SK-N-MC (cell line): ENCODE results near the gene PLOD2.

Source experiments
- DNase-seq: peaks from one replicate; pipeline ENCODE4 v3.0.0-alpha.2; 2011; ENCODE audit warnings: low read depth, low spot score
- H3K27ac ChIP-seq: fragments of 200-600 bp; sonication (generic); 2 replicates; pipeline ENCODE4 v1.5.1; 2016; ENCODE audit warnings: mixed run types
- H3K36me3 ChIP-seq: fragments of 200-600 bp; sonication (generic); 2 replicates; pipeline ENCODE4 v1.6.1; 2017; ENCODE audit warnings: antibody characterized with exemption, low read length, mixed read lengths; ENCODE audit not compliant: insufficient read depth
- H3K4me3 ChIP-seq: fragments of 200-600 bp; sonication (generic); 2 replicates; pipeline ENCODE4 v1.5.1; 2016
- H3K9ac ChIP-seq: fragments of 200-600 bp; sonication (generic); 2 replicates; pipeline ENCODE4 v1.8.0; 2017; ENCODE audit warnings: mixed run types, mixed read lengths; ENCODE audit not compliant: insufficient read length
- H3K9me3 ChIP-seq: fragments of 200-600 bp; sonication (generic); 2 replicates; pipeline ENCODE4 v1.6.1; 2017; ENCODE audit warnings: low read depth, mild to moderate bottlenecking, antibody characterized with exemption, low read length, moderate library complexity, mixed read lengths
- EZH2 ChIP-seq: fragments of 200-600 bp; sonication (generic); IDR thresholded peaks from one replicate; pipeline ENCODE4 v1.6.1; 2017; ENCODE audit warnings: antibody characterized with exemption
- FOXP2 ChIP-seq: optimal IDR thresholded peaks from 2 replicates; pipeline ENCODE3; 2011; ENCODE audit warnings: mild to moderate bottlenecking, moderate library complexity; ENCODE audit not compliant: insufficient read depth; ENCODE audit errors: extremely low read length, control extremely low read depth
- POLR2AphosphoS5 ChIP-seq: IDR thresholded peaks from 2 replicates; pipeline ENCODE4 v1.6.1; 2012; ENCODE audit warnings: mild to moderate bottlenecking, low read depth, low read length, borderline replicate concordance

Gene PLOD2

DNA sequence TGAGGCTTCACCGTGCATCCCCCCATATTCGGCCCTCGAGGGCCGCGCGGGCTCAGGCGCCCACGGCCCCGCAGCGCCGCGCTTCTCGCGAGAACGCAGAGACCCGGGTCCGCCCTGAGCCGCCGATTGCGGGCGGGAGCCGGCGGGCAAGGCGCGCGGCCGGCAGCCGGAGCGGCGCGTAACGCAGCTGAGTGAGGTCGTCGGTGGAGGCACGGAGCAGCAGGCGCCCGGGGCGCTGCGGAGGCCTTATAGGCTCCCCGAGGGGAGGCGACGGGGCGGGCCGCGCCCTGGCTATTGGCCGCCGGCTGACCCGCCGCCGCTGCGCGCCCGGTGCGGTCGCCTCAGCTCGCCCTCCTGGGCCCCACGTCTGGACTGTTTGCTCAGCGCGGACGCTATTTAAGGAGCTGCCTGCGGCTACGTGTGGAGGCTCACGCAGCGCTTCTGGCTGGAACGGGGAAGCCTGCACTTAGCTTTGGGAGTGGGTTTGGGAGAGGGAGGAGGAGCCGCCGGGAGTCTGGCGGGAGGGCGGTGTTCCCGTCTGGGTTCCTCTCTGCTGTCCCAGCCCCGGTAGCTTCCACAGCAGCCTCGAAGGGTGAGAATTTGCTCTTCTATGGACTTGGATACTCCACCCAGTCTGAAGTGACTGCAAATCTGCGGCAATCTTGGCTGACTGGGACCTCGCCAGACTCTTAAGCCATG, at the start of gene PLOD2:
Gene PLOD2 (minus strand): TSS at position 221 of the 699 bp plus-strand sequence. CDS start 195 bp downstream, at position 26.
- TF ChIP-seq EZH2 (no peak), POLR2AphosphoS5 (peak; percentile 71), FOXP2 (peak; percentile 58)
- H3K9me3 ChIP-seq, result no peaks in the 10 kb centered on the region
- H3K27ac ChIP-seq, result peak within 1 kb of the TSS; percentile 77
- H3K9ac ChIP-seq, result peak within 1 kb of the TSS; percentile 88
- H3K36me3 ChIP-seq, result no peaks in the 10 kb centered on the region
- H3K4me3 ChIP-seq, result peak within 1 kb of the TSS; percentile 92
- no peak for DNase-seq

- TF ChIP-seq POLR2AphosphoS5 (no peak), EZH2 (no peak)
- peaks cover 21% of the 10 kb centered on the region for H3K36me3 ChIP-seq
- no peak overlapping the region for H3K27ac ChIP-seq
- H3K9ac ChIP-seq, result no peak overlapping the region
- no peak for DNase-seq
- H3K9me3 ChIP-seq, result no peaks in the 10 kb centered on the region
- no peak overlapping the region for H3K4me3 ChIP-seq
Observed at GRCh38 chr3:146209371-146209770, 48.4 kb upstream of the PLOD2 start.

GRCh38 chr3:146203776-146204175, 42.8 kb upstream of the PLOD2 start:
- no peak for DNase-seq
- Histone ChIP-seq H3K9ac (no peak overlapping the region), H3K9me3 (no peaks in the 10 kb centered on the region), H3K36me3 (peaks cover 21% of the 10 kb centered on the region), H3K4me3 (no peak overlapping the region), H3K27ac (no peak overlapping the region)
- TF ChIP-seq EZH2, result no peak

DNA sequence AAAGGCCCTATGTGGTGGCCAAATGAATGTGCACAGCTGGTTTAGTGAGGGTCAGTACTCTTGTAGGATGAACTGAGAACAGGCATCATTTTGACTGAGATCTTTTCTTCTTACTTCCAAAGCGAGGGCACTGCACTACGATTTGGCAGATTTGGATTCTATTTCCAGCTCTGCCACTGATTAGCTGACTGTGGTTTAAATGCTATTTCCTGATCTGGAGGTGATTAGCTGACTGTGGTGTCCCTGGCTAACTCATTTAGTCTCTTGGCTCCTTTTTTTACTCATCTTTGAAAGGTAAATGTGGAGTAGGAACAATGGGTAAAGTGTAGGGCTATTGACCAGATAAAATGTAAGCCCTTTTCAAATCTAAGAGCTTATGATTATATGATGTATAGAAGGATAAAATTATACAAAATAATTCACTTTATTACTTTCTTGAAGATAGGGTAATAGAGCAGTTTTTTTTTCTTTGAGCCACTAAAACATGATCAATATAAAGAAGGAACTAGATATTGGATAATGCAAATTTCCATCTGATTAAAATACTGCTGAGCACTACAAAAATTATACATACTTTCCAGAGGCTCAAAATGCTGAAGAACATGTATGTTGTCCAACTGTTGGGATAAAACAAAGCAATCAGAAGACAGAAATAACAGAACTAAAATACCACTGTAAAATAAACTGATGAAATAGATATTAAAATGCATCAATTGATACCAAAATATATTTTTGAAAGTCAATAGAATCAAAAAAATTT, 39.7 kb upstream of the PLOD2 start:
- H3K36me3 ChIP-seq, result peaks cover under 1% of the 10 kb centered on the region; the same call in 1 of the 2 replicates
- no peaks in the 10 kb centered on the region for H3K9me3 ChIP-seq
- no peak overlapping the region for H3K9ac ChIP-seq
- DNase-seq, result no peak
- TF ChIP-seq POLR2AphosphoS5 (no peak), FOXP2 (no peak), EZH2 (no peak)
- no peak overlapping the region for H3K4me3 ChIP-seq
- H3K27ac ChIP-seq, result no peak overlapping the region

DNA sequence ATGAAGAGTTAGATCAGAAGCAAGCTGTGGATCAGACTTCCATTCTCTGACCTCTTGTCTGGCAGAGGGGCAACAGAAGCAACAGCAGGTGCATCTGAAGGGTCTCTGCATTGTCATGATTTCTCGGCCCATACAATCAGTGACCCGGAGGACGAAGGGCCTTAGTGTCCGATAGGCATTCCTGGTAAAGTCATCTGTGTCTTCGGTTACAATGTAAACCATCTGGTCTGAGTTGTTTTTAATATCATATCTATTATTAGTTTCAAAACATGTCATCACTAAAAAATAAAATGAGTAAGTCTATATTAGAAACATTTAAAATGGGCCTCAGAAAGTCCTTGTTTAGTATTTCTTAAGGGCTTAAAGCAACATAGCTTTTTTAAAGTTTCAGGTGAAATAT, 38.8 kb upstream of the PLOD2 start:
- Histone ChIP-seq H3K4me3 (no peak overlapping the region), H3K27ac (no peak overlapping the region), H3K9ac (no peak overlapping the region), H3K36me3 (no peaks in the 10 kb centered on the region), H3K9me3 (no peaks in the 10 kb centered on the region)
- DNase-seq, result no peak
- TF ChIP-seq EZH2 (no peak), FOXP2 (no peak), POLR2AphosphoS5 (no peak)

GRCh38 chr3:146196789-146197188, 35.8 kb upstream of the PLOD2 start:
- no peak overlapping the region for H3K27ac ChIP-seq
- TF ChIP-seq POLR2AphosphoS5 (no peak), EZH2 (no peak), FOXP2 (no peak)
- DNase-seq, result no peak
- H3K9me3 ChIP-seq, result no peaks in the 10 kb centered on the region
- no peak overlapping the region for H3K9ac ChIP-seq
- no peaks in the 10 kb centered on the region for H3K36me3 ChIP-seq
- H3K4me3 ChIP-seq, result no peak overlapping the region

DNA sequence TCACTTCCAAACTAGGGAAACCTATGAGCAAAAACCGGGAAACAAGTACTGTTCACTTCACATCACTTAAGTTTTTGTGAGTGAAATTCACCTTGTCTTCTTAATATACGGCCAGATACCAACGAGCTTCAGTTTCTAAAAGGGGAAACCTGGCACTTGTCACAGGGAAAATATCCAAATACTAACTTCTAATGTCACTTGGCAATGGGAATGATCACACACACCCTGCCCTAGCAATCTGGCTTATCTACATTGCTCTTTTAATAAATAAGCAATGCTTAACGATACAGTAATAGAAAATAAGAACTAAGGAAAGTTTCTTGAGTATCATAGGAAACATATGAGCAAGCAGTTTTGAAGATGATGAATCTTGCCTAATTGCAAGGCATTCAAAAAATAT, 34.6 kb upstream of the PLOD2 start:
- Histone ChIP-seq H3K27ac (no peak overlapping the region), H3K9me3 (no peaks in the 10 kb centered on the region), H3K36me3 (no peaks in the 10 kb centered on the region), H3K9ac (no peak overlapping the region), H3K4me3 (no peak overlapping the region)
- DNase-seq, result no peak
- no peak for TF ChIP-seq POLR2AphosphoS5
- TF ChIP-seq EZH2, result no peak

- H3K27ac ChIP-seq, result no peak overlapping the region
- no peak for DNase-seq
- H3K9me3 ChIP-seq, result no peaks in the 10 kb centered on the region
- H3K36me3 ChIP-seq, result no peaks in the 10 kb centered on the region
- no peak for TF ChIP-seq FOXP2
- no peak for TF ChIP-seq POLR2AphosphoS5
- TF ChIP-seq EZH2, result no peak
- no peak overlapping the region for H3K4me3 ChIP-seq
- no peak overlapping the region for H3K9ac ChIP-seq
Observed at GRCh38 chr3:146195030-146195429, 34.0 kb upstream of the PLOD2 start.
